Spleen (tissue), 7 donors: ENCODE results near the gene ODF2.

Source experiments
- CTCF ChIP-seq, 11 experiments: fragments of 200-600 bp in 7 of 11; fragments of 450-650 bp in 4 of 11; sonication (generic) in 4 of 11; IDR thresholded peaks in 8 of 11; conservative IDR thresholded peaks in 3 of 11; 1 replicate in 7 of 11; 2 replicates in 4 of 11; pipeline versions ENCODE4 v1.4.0 to v1.8.0; 2016 to 2021; ENCODE audit warnings: antibody characterized with exemption in 11 of 11, inconsistent platforms in 4 of 11, mild to moderate bottlenecking in 1 of 11
- POLR2A ChIP-seq, 3 donors: fragments of 450-650 bp; IDR thresholded peaks; one replicate each; pipeline ENCODE4 v1.5.1; 2017; ENCODE audit warnings: antibody characterized with exemption in 3 of 3, mild to moderate bottlenecking in 1 of 3
- POLR2AphosphoS5 ChIP-seq, 3 donors: sonication (generic); formaldehyde crosslinking; IDR thresholded peaks; one replicate each; pipeline ENCODE4 v1.5.1; 2017; ENCODE audit warnings: antibody characterized with exemption in 3 of 3
- donor health status: DM: no; HTN: no; CAD: no; lungs with moderate emphysema.
- donor health status: DM: no; HTN: no; CAD: no.
- donor health status: DM: no; HTN: no; CAD: no.

- TF ChIP-seq POLR2A (IDR thresholded peaks at IDR 0.05) (no peak), POLR2AphosphoS5 (IDR thresholded peaks at IDR 0.05) (no peak), CTCF (IDR thresholded peaks at IDR 0.05 in 8 of 11, conservative IDR thresholded peaks at IDR 0.05 in 3 of 11) (no peak)
These were observed 46.4 kb upstream of the ODF2 start for GRCh38 chr9:128409450-128409849.
